ENCODE data around the gene ATG7. TPM values are rescaled to one million over a fixed set of nuclear protein-coding genes. Genes with fewer than 3 reads are reported as not detected.

ATG7 gene
- total and polyA plus RNA-seq, 10 of the 15 experiments (the other 5 are each of a cell fraction or from before 2014, with no cell fraction given) = 13.5 to 49.5 (median 26.4) TPM

- no peak for TF ChIP-seq PBX3 (IDR thresholded peaks at IDR 0.05; ENCODE audit: insufficient replicate concordance, low read depth, low read length)
- TF ChIP-seq KLF5 (IDR thresholded peaks at IDR 0.05; ENCODE audit: partially characterized antibody) = no peak
- TF ChIP-seq E2F8 (IDR thresholded peaks at IDR 0.05; ENCODE audit: low read depth, partially characterized antibody) = no peak
- no peak for TF ChIP-seq TCF7 (IDR thresholded peaks at IDR 0.05; ENCODE audit: borderline replicate concordance)
- TF ChIP-seq POU2F2 (IDR thresholded peaks at IDR 0.05; ENCODE audit: borderline replicate concordance, low read depth, low read length) = no peak
- no peak for TF ChIP-seq POLR2AphosphoS5 (IDR thresholded peaks at IDR 0.05; ENCODE audit: low read length)
- TF ChIP-seq BCLAF1 (IDR thresholded peaks at IDR 0.05) = no peak
- TF ChIP-seq GATAD2B (conservative IDR thresholded peaks at IDR 0.05; ENCODE audit: low read depth) = no peak
- no peak for TF ChIP-seq MAX (IDR thresholded peaks at IDR 0.05; ENCODE audit: low read depth, low read length)
- no peak for TF ChIP-seq ZNF384 (IDR thresholded peaks at IDR 0.05; ENCODE audit: borderline replicate concordance, low read depth, low read length)
- no peak for TF ChIP-seq SP1 (IDR thresholded peaks at IDR 0.05; ENCODE audit: low read depth, low read length)
- TF ChIP-seq RAD21 (IDR thresholded peaks at IDR 0.05; ENCODE audit: insufficient read depth, low read depth, low read length) = no peak
Measured at GRCh38 chr3:11392014-11392859, 120.0 kb downstream of the ATG7 start (continued).
